ENCODE data around the gene SLC52A1. TPM values are rescaled to one million over a fixed set of nuclear protein-coding genes. Genes with fewer than 3 reads are reported as not detected.

The SLC52A1 gene
- total and polyA plus RNA-seq, 10 of the 15 experiments (the other 5 are each of a cell fraction or from before 2014, with no cell fraction given), result 0.04 to 0.11 TPM; not detected in 8

DNA sequence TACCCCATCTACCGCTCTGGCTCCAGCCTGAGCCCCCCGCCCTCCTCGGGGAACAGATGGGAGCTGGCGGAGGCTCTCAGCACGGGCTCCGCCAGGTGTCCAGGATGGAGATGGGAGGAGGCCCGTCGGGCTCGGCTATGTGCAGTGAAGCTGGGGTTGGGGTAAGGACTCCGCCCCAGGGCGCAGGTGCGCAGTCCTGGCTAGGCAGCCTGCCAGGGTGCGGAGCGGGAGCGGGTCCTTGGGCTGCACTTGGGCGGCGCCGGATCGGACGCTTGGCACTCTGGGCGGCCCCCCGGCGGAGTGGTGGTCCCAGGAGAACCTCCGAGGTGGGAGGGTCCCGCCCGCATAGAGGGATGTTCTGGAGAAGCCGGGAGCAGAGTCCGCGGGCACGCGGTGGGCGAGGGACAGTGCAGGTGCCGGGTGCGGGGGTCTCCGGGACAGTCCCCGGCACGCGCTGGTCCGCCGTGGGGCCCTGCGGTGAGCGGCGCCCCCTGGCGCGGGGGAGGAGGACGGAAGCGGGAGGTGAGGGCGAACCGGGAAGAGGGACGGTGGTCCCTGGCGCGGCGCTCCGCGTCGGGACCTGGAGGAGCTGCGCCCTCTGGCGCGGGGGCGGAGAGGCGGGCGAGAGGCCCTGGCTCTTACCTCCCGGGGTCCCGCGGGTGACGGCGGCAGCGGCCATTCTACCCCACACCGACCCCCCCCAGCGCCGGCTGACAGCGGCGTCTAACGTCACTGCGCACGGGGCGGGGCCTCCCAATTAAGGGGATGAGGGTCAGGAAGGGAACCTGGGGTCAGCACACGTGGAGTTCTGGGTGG, 48.1 kb downstream of the SLC52A1 start, which contains the start of gene CAMTA2 (continued):
- TF ChIP-seq ZBTB40 (IDR thresholded peaks at IDR 0.05; ENCODE audit: borderline replicate concordance) (no peak), POLR2A (IDR thresholded peaks at IDR 0.05; ENCODE audit: low read depth, low read length) (peak; percentile 89), PAX5 (IDR thresholded peaks at IDR 0.05; ENCODE audit: borderline replicate concordance, low read depth, low read length) (no peak), CBFB (IDR thresholded peaks at IDR 0.05; ENCODE audit: low read depth) (0 out of 2 replicates have a peak, but pooled peaks have one; percentile 13), CHD4 (IDR thresholded peaks at IDR 0.05) (no peak), TCF3 (IDR thresholded peaks at IDR 0.05; ENCODE audit: borderline replicate concordance, insufficient read depth, low read depth, low read length) (0 out of 2 replicates have a peak, but pooled peaks have one; percentile 20), SIN3A (IDR thresholded peaks at IDR 0.05; ENCODE audit: low read depth, low read length) (peak; percentile 46; the same call in 1 of the 2 replicates), IKZF1 (conservative IDR thresholded peaks at IDR 0.05) (peak; percentile 92), MEF2B (IDR thresholded peaks at IDR 0.05; ENCODE audit: partially characterized antibody, poor library complexity, severe bottlenecking) (peak; percentile 39), PAX8 (IDR thresholded peaks at IDR 0.05) (no peak), POU2F2 (IDR thresholded peaks at IDR 0.05; ENCODE audit: borderline replicate concordance, low read depth, low read length) (peak; percentile 14; the same call in 1 of the 3 replicates), DPF2 (IDR thresholded peaks at IDR 0.05) (peak; percentile 87; the same call in 1 of the 2 replicates), JUND (IDR thresholded peaks at IDR 0.05; ENCODE audit: low read depth, low read length) (0 out of 2 replicates have a peak, but pooled peaks have one; percentile 4)
- TF ChIP-seq, protein P1, sequence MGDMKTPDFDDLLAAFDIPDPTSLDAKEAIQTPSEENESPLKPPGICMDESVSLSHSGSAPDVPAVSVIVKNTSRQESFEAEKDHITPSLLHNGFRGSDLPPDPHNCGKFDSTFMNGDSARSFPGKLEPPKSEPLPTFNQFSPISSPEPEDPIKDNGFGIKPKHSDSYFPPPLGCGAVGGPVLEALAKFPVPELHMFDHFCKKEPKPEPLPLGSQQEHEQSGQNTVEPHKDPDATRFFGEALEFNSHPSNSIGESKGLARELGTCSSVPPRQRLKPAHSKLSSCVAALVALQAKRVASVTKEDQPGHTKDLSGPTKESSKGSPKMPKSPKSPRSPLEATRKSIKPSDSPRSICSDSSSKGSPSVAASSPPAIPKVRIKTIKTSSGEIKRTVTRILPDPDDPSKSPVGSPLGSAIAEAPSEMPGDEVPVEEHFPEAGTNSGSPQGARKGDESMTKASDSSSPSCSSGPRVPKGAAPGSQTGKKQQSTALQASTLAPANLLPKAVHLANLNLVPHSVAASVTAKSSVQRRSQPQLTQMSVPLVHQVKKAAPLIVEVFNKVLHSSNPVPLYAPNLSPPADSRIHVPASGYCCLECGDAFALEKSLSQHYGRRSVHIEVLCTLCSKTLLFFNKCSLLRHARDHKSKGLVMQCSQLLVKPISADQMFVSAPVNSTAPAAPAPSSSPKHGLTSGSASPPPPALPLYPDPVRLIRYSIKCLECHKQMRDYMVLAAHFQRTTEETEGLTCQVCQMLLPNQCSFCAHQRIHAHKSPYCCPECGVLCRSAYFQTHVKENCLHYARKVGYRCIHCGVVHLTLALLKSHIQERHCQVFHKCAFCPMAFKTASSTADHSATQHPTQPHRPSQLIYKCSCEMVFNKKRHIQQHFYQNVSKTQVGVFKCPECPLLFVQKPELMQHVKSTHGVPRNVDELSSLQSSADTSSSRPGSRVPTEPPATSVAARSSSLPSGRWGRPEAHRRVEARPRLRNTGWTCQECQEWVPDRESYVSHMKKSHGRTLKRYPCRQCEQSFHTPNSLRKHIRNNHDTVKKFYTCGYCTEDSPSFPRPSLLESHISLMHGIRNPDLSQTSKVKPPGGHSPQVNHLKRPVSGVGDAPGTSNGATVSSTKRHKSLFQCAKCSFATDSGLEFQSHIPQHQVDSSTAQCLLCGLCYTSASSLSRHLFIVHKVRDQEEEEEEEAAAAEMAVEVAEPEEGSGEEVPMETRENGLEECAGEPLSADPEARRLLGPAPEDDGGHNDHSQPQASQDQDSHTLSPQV (IDR thresholded peaks at IDR 0.05), result peak; percentile 83; the same call in 1 of the 2 replicates
- TF ChIP-seq, protein P2, sequence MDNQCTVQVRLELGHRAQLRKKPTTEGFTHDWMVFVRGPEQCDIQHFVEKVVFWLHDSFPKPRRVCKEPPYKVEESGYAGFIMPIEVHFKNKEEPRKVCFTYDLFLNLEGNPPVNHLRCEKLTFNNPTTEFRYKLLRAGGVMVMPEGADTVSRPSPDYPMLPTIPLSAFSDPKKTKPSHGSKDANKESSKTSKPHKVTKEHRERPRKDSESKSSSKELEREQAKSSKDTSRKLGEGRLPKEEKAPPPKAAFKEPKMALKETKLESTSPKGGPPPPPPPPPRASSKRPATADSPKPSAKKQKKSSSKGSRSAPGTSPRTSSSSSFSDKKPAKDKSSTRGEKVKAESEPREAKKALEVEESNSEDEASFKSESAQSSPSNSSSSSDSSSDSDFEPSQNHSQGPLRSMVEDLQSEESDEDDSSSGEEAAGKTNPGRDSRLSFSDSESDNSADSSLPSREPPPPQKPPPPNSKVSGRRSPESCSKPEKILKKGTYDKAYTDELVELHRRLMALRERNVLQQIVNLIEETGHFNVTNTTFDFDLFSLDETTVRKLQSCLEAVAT (IDR thresholded peaks at IDR 0.05), result no peak
- TF ChIP-seq, protein P3, sequence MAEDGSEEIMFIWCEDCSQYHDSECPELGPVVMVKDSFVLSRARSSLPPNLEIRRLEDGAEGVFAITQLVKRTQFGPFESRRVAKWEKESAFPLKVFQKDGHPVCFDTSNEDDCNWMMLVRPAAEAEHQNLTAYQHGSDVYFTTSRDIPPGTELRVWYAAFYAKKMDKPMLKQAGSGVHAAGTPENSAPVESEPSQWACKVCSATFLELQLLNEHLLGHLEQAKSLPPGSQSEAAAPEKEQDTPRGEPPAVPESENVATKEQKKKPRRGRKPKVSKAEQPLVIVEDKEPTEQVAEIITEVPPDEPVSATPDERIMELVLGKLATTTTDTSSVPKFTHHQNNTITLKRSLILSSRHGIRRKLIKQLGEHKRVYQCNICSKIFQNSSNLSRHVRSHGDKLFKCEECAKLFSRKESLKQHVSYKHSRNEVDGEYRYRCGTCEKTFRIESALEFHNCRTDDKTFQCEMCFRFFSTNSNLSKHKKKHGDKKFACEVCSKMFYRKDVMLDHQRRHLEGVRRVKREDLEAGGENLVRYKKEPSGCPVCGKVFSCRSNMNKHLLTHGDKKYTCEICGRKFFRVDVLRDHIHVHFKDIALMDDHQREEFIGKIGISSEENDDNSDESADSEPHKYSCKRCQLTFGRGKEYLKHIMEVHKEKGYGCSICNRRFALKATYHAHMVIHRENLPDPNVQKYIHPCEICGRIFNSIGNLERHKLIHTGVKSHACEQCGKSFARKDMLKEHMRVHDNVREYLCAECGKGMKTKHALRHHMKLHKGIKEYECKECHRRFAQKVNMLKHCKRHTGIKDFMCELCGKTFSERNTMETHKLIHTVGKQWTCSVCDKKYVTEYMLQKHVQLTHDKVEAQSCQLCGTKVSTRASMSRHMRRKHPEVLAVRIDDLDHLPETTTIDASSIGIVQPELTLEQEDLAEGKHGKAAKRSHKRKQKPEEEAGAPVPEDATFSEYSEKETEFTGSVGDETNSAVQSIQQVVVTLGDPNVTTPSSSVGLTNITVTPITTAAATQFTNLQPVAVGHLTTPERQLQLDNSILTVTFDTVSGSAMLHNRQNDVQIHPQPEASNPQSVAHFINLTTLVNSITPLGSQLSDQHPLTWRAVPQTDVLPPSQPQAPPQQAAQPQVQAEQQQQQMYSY (CRISPR knock-in tag; IDR thresholded peaks at IDR 0.05), result no peak
